ENCODE results near the gene HERPUD1. TPM values are rescaled to one million over a fixed set of nuclear protein-coding genes. Genes with fewer than 3 reads are reported as not detected.

The HERPUD1 gene
- total and polyA plus RNA-seq, 9 of the 15 experiments (the other 6 are each of a cell fraction or from before 2014, with no cell fraction given), result 14.2 to 60.7 (median 37.4) TPM

DNA sequence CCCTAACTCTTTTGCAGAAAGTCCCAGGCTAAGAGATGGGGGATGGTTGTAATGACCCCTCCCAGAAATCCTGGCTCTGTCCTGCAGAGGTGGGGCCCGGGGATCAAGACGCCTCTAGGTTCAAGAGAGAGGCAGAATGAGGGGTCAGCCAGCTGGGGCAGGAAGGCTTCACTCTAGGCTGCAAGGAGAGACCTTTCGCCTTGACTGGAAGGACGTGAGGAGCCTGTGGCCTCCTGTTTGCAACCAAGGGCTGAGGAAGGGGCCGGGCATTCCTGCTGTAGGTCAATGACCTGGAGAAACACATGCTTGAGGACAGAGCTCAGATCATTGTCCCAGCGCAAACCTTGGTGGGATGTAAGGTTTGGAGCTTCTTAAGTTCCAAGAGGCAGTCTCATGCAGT is 21.1 kb downstream of the HERPUD1 start:
- intact Hi-C loops (cut with micrococcal nuclease), result no loop called here
- no peaks in the 10 kb centered on the region for H3K4me1 ChIP-seq (replicated peaks in 1 of 2; ENCODE audit: control insufficient read depth in 2 of 2, insufficient read depth in 2 of 2, low read length in 2 of 2)
- no peak for ATAC-seq

More for the DNA sequence above, 21.1 kb downstream of the HERPUD1 start:
- WGBS (ENCODE audit: insufficient coverage, low coverage, missing lambda C conversion rate), result 27% methylated on average over 6 of the region's 6 CpGs
- H3K9me1 ChIP-seq (ENCODE audit: control insufficient read depth, insufficient read depth, low read length), result no peaks in the 10 kb centered on the region
- H3K79me2 ChIP-seq (ENCODE audit: control insufficient read depth, insufficient read depth, low read length), result no peaks in the 10 kb centered on the region
- FAIRE-seq (no peak), DNase-seq (ENCODE audit: extremely low read depth in 1 of 4, low spot score in 3 of 4) (no peak)
- in situ Hi-C loops (cut with MboI), result loop anchor here (5.0 kb wide), 1 partner anchor 86 kb away; the partner anchor contains the start of gene SLC12A3
- no peak overlapping the region for H3K9ac ChIP-seq (ENCODE audit: insufficient read depth in 1 of 2, low read depth in 2 of 2, low read length in 2 of 2)
- no peaks in the 10 kb centered on the region for H4K20me1 ChIP-seq (replicated peaks; ENCODE audit: control insufficient read depth, insufficient read depth, low read length)
- no peak overlapping the region for H3K27ac ChIP-seq (ENCODE audit: extremely low read depth, low read depth, low read length)
- H3K36me3 ChIP-seq (ENCODE audit: control insufficient read depth, insufficient read depth, low read length), result no peaks in the 10 kb centered on the region
- H2AFZ ChIP-seq (ENCODE audit: low read depth, low read length), result no peak overlapping the region
- ChIA-PET POLR2A (interaction anchor here (0.5 to 2.6 kb wide), 3 partner anchors 11 to 1287 kb away, joined by 3 to 10 read pairs (median 8); no protein-coding TSS in a partner anchor), CTCF (ENCODE audit: low intra/inter-chr PET ratio) (no interaction called here)
- peaks cover 4 to 7% of the 10 kb centered on the region in 2 experiments; a peak in 4 of 5 replicates for H3K27me3 ChIP-seq (ENCODE audit: control insufficient read depth in 2 of 2, insufficient read depth in 2 of 2, low read length in 2 of 2)
- no peak overlapping the region for H3K4me3 ChIP-seq
- 0 out of 2 replicates have a peak, but pooled peaks cover 1% of the 10 kb centered on the region for H3K9me3 ChIP-seq (replicated peaks; ENCODE audit: control insufficient read depth, insufficient read depth, low read depth, low read length)
- no peak overlapping the region for H3K4me2 ChIP-seq (ENCODE audit: insufficient read depth, low read length)
- TF ChIP-seq, protein P1, sequence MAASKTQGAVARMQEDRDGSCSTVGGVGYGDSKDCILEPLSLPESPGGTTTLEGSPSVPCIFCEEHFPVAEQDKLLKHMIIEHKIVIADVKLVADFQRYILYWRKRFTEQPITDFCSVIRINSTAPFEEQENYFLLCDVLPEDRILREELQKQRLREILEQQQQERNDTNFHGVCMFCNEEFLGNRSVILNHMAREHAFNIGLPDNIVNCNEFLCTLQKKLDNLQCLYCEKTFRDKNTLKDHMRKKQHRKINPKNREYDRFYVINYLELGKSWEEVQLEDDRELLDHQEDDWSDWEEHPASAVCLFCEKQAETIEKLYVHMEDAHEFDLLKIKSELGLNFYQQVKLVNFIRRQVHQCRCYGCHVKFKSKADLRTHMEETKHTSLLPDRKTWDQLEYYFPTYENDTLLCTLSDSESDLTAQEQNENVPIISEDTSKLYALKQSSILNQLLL (CRISPR knock-in tag; IDR thresholded peaks at IDR 0.05; ENCODE audit: borderline replicate concordance), result no peak
- TF ChIP-seq ZNF778 (CRISPR knock-in tag; IDR thresholded peaks at IDR 0.05), result no peak
- no peak for TF ChIP-seq MCM7 (IDR thresholded peaks at IDR 0.05)
- TF ChIP-seq ZNF707 (CRISPR knock-in tag; conservative IDR thresholded peaks at IDR 0.05), result no peak
- TF ChIP-seq, protein P2, sequence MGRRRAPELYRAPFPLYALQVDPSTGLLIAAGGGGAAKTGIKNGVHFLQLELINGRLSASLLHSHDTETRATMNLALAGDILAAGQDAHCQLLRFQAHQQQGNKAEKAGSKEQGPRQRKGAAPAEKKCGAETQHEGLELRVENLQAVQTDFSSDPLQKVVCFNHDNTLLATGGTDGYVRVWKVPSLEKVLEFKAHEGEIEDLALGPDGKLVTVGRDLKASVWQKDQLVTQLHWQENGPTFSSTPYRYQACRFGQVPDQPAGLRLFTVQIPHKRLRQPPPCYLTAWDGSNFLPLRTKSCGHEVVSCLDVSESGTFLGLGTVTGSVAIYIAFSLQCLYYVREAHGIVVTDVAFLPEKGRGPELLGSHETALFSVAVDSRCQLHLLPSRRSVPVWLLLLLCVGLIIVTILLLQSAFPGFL (CRISPR knock-in tag; IDR thresholded peaks at IDR 0.05), result no peak
- TF ChIP-seq SIN3A (IDR thresholded peaks at IDR 0.05; ENCODE audit: borderline replicate concordance in 2 of 2, control insufficient read depth in 1 of 2, low read depth in 2 of 2, low read length in 2 of 2), result no peak
- no peak for TF ChIP-seq ARID2 (IDR thresholded peaks at IDR 0.05)
- TF ChIP-seq GABPB2 (CRISPR knock-in tag; conservative IDR thresholded peaks at IDR 0.05), result no peak
- no peak for TF ChIP-seq HNRNPK (IDR thresholded peaks at IDR 0.05; ENCODE audit: low read depth, low read length, poor library complexity, severe bottlenecking)
- no peak for TF ChIP-seq DNMT1 (IDR thresholded peaks at IDR 0.05)
- no TSS peak for BruUV-seq (replicated peaks)
